Activated naive CD4-positive, alpha-beta T cell (primary cell): ENCODE results near the gene SLC9A1.

Experiments used
- DNase-seq, 4 experiments: peaks; one replicate each; lab custom pipeline; 2025; lab: John Stamatoyannopoulos, UW

Gene SLC9A1

DNA sequence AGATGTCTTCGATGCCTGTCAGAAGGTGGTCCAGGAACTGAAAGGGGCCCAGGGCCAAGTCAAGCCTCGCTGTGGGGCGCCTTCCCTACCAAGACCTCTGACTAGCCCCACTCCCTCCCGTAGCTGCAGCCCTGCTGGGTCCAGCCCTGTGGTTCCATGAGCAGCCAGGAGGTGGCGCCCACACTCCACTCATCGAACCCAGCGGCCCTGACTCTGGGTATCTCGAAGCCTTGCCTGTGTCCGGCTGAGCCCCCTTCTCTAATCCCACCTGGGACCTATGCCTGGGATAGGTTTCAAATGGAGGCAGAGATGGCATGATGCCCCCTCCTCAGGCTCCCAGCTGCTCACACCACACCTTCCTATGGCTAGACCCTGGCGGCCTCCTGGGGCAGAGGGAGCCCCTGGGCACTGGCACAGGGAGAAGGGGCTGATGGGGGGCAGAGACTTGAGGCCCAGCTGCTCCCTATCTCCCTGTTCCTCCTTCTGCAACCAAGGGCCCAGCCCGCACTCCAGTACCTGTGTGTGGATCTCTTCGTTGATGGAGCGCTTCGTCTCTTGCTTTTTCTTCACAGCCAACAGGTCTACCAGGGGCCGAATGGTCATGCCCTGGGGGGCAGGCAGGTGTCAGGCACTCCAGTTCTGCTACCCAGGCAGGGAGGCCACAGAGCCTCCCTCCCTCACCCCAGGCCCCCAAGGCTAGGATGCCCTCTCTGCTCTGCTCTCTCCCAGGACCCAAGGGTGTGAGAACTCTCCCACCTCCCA lies 52.0 kb downstream of the SLC9A1 start:
- peak; percentile 67 to 82 (median 78) for DNase-seq

- DNase-seq = no peak
Observed at GRCh38 chr1:27102134-27102706, 52.7 kb downstream of the SLC9A1 start.

DNA sequence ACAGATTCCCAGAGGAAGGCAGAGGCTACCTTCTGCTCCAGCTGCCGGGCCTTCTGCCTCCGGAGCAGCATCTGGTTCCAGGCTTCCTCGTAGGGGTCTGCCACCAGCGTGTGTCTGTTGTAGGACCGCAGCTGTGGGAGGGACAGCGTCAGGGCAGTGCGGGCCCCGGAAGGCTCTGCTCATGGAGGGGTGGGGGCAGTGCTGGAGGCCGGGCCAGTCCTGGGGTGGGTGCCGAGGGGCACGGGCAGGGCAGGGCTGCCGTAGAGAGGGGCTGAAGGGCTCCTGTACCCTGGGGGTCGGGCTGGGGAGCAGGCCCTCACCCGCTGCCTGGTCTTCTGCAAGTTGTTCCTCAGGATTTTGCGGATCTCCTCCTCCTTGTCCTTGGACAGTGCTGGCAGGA lies 53.2 kb downstream of the SLC9A1 start:
- no peak for DNase-seq

- DNase-seq = no peak
Observed at GRCh38 chr1:27101054-27101491, 53.9 kb downstream of the SLC9A1 start.

GRCh38 chr1:27100335-27101053 lies 54.4 kb downstream of the SLC9A1 start:
- DNase-seq = no peak

GRCh38 chr1:27099587-27100334 lies 55.2 kb downstream of the SLC9A1 start:
- DNase-seq = no peak

DNA sequence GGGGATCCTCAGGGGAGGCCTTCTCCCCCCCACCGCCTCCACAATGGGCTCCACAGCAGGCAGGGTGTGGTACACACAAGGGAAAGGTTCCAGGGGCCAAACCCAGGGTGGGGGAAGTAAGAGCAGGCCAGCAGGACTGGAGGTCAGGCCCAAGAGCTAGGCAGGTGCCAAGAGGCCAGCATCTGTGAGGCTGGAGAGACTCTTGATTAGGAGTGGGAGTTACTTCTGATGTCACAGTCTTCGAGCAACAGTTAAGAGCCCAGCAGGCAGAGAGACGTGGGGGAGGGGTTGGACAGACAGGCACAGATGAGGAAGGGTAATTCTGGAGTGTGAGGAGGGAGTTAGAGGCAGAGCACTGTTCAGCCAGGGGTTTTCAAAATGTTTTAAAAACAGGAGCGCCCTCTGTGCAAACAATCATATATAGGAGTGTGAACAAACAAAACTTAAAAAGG lies 55.8 kb downstream of the SLC9A1 start:
- DNase-seq = no peak

- no peak for DNase-seq
Observed at GRCh38 chr1:27098431-27099134, 56.3 kb downstream of the SLC9A1 start.

DNA sequence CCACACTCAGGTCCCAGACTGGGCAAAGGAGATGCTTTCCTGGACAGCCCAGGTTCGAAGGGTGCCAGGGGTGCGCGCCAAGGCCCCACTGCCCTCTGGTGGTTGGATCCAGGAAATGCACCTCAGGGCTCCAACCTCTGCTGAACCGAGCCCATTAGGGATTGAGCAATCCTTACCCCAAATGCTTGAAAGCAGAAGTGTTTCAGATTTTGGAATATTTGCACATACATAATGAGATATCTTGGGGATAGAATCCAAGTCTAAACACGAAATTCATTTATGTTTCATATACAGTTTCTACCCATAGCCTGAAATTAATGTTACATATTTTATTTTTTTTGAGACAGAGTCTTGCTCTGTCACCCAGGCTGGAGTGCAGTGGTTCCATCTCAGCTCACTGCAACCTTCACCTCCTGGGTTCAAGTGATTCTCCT lies 57.4 kb downstream of the SLC9A1 start:
- peak; percentile 21 to 60 (median 38) for DNase-seq

DNA sequence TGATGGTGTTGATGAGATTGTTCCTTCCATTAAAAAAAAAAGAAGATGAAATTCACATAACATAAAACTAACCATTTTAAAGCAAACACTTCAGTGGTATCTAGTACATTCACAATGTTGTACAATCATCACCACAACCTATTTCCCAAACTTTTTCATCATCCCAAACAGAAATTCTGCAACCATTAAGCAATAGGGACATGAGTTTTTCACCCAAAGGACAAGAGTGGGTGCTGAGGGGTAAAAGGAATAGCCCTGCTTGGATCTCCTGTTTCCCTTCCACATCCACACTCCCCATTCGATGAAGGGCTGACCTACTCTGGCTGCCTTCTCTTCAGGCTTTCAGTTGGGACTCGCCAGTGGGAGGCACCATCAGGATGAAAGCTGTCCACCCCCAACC lies 59.3 kb downstream of the SLC9A1 start:
- DNase-seq = no peak

DNA sequence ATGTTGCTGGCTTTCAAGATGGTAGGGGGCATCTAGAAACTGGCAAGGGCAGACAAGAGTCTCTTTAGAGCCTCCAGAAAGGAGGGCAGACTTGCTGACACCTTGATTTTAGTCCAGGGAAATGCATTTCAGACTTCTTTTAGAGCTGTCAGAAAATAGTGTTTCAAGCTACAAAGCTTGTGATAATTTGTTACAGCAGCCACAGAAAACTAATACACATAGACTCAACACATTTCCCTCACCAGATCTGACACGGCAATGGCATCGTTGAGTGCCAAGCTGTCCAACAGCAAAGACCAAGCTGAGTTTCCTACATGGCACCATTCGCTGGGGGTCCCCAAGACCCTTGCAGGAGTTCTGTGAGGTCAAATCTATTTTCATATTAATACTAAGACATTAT lies 62.0 kb downstream of the SLC9A1 start:
- no peak for DNase-seq

DNA sequence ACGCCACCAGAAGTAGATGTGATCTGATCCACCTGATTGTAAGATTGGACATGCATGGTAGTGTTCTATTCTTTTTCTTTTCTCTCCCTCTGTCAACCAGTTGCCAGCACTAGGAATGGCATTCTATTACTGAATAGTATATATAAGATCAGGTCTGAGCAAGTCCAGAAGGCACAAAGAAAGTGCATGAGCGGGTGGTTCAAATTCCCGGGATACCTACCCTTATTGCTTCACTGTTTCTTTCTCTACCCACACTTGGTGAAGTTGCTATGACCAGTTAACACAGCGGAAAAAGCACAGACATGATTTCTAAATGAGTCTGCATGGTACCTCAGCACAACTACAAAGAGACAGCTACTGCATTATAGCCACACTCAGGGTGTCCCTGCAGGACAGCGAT lies 64.0 kb downstream of the SLC9A1 start:
- DNase-seq = no peak

DNA sequence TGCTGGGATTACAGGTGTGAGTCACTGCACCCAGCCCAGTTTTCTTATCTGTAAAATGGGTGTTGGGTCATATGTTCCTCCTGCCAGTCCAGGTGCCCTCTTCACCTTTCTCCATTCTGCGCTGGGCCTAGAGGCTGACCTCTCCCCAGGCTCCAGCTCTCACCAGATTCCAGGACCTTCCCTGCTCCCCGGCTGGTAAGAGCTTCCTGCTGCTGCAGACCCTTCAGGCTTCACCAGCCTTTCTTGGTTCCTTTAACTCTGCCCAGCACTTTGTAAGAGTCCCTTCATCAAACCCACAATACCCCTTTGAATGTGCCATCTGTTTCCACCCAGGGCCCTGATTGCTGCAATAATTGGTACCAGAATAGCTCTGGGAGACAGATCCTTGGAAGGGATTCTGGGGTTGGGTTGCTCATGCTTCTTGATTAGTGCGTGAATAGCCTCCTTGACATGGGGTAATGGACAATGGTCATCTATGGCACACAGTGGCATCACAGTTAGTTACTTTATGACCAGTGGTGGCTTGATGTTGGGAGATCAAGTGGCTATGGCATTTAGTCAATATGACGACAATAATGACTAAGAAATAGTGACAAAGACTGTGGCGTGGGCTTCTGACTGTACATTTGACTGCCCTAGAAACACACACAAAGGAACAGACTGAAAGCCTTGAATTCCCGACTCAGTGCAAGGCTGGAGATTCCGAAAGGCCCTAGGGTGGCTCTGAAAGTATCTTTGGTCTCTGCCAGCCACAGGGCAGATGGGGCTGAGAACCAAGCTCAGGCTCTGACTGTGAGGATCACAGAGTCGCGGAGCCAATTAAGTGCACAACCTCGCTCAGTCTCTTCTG lies 67.3 kb downstream of the SLC9A1 start:
- no peak for DNase-seq

GRCh38 chr1:27086628-27087027 lies 68.3 kb downstream of the SLC9A1 start:
- no peak for DNase-seq

DNA sequence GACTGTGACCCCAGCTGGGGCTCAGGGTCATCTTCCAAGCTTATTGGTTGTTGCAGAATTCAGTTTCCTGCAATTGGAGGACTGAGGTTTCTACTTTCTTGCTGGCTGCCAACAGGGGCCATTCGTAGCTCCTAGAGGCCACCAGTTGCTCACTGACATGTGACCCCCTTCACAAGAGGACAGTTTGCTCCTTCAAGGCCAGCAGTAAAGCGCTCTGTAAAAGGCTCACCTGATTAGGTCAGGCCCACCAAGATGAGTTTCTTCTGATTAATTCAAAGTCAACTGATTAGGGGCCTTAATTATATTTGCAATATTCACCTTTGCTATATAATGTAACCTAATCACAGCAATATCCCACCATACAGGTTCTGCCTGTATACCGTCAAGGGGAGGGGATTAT lies 68.9 kb downstream of the SLC9A1 start:
- DNase-seq = no peak

DNA sequence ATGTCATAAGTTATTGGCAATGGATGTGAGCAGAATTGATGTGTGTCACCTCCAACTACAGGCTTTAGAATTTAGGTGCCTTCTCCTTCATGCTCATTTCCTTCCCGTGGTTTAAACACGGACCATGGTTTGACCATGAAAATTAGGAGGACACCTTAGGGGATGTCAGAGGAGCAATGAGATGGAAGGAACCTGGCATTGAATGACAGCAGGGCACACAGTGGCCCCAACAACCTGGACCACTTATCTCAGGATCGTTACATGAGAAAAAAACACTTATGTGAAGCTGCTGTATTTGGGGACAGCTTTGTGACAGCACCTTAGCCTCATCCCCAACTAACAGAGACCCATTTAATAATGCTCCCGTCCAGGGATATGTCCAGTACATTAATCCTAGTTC lies 70.8 kb downstream of the SLC9A1 start:
- DNase-seq = no peak

GRCh38 chr1:27077968-27078367 lies 77.0 kb downstream of the SLC9A1 start:
- DNase-seq = no peak

DNA sequence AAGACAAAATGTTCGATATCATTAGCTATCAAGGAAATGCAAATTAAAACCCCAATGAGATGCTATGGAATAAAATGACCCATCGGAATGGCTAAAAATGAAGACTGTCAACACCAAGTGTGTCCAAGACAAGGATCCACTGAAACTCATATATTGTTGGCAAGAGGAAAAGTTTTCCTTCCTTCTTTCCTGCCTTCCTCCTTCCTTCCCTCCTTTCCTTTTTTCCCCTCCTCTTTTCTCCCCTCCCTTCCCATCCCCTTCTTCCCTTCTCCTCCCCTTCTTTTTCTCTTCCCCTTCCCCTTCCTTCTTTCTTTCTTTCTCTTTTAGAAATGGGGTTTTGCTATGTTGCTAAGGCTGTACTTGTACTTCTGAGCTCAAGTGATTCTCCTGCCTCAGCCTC lies 78.1 kb downstream of the SLC9A1 start:
- DNase-seq = no peak

DNA sequence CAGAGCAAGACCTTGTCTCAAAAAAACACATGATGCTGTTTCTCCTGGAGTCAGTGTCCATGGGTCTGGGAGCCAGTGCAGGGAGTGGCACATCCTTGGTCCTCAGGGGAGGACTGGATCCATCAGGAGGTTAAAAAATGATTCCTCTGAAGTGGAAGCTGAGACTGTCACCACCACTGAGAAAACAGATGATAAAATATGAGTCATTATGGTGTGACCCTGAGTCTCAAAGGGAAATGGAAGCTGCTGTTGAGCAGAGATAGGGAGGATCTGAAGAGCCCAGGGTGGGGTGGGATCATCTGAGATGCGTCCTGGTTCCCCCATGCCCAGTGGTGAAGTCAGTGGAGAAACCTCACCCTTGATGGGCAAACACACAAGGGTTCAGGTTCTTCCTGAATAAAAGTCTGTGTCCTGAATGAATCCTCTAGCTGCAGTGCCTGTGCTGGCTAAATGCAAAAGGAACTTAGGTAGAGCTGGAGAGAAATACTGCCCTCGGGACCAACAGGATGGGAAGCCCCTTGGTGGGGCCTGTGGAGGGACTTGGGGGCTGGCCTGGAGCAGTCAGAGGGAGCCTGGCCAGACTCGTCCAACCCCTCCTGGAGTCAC lies 80.6 kb downstream of the SLC9A1 start:
- DNase-seq = no peak

DNA sequence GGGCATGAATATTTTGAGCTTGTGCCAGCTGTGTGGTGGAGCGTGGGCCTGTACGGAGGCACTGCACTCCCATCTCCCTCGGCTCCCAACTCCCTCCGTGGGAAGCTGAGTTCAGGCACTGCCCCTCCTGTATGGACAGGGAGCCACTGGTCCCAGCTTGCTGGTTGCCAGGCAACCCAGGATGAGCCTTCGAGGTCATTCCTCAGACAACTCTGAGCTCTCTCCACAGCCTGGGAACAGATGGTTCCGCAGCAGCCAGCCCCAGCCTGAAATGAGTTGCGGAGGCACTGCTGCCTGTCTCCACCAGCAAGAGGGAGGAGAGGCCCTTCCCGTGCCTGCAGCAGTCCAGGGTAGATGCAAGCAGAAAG lies 83.9 kb downstream of the SLC9A1 start:
- DNase-seq = no peak
